HG02840 (cell line): ENCODE measurements around the gene KCNK4.
"Not testable (repeated sequence)": the region's sequence is repeated elsewhere in the genome, so short reads cannot be mapped to it uniquely, and the experiment has no call there.

Source experiments
- ATAC-seq: cut with Tn5 transposase; IDR thresholded peaks from one replicate; pipeline ENCODE4 v1.9.1; 2021; ENCODE audit warnings: mild to moderate bottlenecking, moderate library complexity, moderate number of reproducible peaks; ENCODE audit not compliant: unreplicated experiment, low FRiP score

KCNK4 gene

DNA sequence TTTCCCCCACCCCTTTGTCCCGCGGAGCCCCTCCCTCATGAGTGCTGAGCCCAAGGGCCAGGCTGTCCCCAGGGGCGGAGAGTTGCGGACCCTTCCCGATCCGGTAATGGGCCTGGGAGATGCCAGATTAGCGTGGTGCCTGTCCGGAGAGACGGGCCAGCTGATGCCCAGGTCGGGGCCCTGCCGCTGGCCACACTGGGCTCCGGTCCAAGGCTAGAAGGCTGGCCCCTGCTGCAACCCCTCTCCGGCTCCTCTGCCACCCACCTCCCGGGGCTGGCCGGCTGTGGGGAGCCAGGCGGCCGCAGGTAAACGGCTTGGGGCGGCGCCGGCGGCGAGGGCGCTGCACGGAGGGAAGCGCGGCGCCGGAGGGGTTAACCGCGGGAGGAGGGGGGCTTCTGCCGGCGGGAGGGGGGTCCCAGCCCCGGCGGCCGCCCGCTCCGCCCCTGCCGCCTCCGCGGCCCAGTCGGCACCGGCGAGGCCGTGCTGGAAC, at the start of gene KCNK4:
KCNK4 (plus strand) TSS at position 41 of the 490 bp plus-strand sequence. CDS start 1,717 bp downstream, outside the sequence.
- no peak for ATAC-seq

DNA sequence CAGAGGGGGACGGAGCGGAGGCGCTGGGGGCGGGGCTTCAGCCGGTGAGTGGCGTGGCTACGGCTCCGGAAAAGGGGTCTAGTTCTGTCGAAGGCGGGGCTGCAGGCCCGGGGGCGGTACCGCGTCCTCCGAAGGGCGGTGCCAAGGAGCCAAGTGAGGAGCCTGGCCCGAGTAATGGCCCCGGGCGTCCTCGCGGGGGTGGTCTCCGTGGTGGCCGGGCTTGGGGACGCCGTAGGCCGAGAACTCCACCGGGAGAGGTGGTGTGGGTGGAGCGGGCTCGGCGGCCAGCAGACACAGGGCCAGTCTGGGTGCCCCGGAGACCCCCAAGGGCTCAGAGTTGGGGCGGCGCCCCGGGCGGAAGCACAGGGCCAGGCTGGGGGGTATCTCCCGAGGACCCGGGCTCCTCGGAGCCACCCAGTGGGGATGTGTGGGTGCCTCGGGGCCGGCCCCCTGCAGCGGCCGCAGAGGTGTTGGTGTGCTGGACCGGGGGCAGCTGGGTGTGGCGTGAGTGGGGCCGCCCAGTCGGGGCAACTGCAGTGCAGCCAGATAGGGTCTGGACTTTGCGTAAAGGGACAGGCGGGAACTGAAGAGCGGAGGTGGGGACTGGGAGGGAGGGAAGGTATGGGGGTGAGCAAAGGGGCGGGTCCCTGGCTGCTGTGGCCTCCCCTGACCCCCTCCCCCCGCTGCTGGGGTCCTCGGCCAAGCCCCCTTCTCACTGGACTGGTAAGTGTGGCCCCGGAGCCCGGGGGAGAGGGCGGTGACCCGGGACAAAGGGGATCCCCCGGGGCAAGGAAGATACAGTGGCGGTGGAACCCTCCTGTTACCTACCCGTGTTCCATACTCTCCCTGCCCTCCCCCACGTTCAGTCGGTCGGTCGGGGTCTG, 49.4 kb upstream of the KCNK4 start:
- no peak for ATAC-seq

DNA sequence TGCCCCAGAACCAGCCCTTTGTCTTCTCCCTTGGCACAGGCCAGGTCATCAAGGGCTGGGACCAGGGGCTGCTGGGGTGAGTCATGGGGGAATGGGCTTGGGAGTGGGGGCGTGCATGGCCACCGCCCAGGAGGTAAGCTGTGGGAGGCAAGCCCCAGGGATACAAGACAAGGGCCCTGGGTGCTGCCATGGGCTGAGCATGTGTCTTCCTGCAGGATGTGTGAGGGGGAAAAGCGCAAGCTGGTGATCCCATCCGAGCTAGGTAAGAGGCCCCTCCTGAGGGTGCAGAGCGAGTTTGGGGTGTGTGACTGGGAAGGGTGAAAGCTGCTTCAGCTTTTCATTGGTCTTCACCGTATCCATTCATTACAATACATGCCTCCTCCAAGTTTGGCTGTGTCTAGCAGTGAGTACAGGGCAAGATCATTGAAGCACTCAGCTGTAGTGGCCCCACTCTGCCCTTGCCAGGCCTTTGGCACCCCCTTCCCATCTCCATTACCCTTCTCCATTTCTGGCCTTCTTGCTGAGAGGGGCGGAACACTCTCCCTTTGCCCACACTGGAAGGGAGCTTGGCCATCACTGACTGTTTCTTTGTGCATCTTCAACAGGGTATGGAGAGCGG, 47.8 kb upstream of the KCNK4 start:
- ATAC-seq = no peak

DNA sequence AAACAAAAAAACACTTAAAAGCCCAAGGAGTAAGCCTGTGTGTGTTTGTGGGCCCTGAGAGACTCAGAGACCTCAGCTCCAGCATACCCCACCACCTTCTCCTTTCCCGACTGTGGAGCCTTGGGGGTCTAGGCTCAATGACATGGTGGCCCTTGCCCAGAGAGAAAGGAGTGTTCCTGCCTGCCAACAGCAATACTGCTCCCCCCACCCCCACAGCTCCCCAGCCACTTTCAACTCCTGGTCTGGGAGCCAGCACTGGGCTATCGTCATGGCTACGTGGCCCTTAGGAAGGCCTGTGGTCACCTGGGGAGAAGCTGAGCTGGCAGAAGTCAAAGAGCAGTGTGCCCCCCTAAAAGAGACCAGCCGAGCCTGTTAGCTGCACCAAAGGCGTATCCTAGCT, 47.0 kb upstream of the KCNK4 start:
- no peak for ATAC-seq

DNA sequence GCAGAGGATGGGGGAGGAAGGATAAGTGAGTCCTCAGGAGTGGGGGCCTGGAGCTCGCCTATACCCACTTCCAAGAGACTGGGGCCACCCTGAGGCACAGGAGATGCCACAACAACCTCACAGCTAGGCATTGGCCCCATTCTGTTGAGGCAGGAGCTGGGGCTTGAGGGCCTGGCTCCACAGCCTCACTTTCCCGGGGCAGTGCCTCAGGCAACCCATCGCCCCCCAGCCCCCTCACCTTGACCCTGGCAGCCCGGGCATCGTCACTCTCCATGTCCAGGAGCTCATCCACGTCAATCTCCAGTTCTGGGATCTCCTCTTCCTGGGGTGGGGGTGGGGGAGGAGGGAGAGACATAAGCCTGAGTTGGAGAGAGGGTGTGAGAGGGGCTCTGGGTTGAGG, 46.1 kb upstream of the KCNK4 start:
- no peak for ATAC-seq

DNA sequence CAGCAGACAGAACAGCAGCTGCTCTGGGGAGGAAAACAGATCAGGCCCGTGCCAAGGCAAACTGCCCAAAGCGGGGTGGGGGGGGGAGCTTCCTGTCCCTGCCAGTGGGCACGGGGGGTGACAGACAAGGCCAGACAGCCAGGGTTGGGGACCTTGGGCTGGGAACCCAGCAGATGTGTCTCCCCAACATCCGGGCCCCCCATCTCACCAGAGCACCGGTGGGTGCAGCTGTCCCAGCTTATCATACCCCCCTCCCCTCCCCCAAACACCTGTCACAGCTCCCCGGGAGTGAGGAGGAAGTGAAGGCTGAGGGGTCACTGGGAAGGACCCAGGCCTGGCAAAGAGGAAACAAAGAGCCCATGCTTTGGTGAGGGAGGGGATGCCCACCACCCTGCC, 45.7 kb upstream of the KCNK4 start:
- ATAC-seq = no peak

DNA sequence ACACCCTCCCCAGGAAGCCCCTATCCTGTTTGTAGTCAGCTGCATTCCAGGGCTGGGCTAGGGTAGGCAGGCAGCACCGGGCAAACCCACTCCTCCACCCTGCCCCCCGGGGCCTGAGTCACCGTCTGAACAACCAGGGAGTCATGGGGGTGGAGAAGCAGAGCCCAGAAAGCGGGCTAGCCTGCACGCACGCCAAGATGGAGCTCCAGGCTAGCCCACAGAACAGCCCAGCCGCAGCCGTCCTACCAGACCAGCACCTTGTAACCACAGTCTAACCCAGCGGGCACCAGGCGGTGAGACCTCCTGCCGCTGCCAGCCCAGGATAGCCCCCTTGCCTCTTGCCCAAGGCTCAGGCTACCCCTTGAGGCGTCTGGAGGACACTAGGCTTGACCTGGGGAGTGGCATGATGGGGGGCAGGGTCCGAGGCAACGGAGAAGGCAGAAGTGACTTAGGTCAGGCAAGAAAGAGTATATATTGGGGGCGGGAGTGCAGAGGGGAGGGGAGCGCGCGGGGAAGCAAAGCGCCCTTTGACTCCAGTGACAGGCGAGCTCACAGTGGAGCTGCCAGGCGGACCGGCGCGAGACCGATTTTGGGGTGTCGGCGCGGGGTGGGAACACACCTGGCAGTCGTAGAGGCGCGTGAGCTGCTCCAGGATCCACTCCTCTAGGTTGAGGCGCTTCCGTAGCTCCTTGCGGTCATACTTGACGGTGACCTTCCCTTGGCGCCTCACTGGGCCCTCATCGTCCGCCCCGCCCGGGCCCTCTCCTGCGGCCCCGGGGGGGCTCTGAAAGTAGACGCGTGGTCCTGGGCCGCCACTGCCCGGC, 45.1 kb upstream of the KCNK4 start:
- ATAC-seq = no peak

DNA sequence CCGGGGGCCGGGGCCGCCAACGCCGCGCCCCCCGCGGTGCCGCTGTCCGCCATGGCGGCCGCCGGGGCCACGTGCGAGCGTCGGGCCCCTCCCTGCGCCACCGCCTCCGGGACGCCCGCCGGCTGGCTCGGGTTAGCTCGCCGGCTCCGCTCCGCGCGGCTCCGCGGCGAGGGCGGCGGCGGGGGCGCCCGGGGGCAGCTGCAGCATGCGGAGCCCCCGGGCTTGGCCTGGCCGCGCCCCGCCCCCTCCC, 44.6 kb upstream of the KCNK4 start:
- not testable (repeated sequence) for ATAC-seq

DNA sequence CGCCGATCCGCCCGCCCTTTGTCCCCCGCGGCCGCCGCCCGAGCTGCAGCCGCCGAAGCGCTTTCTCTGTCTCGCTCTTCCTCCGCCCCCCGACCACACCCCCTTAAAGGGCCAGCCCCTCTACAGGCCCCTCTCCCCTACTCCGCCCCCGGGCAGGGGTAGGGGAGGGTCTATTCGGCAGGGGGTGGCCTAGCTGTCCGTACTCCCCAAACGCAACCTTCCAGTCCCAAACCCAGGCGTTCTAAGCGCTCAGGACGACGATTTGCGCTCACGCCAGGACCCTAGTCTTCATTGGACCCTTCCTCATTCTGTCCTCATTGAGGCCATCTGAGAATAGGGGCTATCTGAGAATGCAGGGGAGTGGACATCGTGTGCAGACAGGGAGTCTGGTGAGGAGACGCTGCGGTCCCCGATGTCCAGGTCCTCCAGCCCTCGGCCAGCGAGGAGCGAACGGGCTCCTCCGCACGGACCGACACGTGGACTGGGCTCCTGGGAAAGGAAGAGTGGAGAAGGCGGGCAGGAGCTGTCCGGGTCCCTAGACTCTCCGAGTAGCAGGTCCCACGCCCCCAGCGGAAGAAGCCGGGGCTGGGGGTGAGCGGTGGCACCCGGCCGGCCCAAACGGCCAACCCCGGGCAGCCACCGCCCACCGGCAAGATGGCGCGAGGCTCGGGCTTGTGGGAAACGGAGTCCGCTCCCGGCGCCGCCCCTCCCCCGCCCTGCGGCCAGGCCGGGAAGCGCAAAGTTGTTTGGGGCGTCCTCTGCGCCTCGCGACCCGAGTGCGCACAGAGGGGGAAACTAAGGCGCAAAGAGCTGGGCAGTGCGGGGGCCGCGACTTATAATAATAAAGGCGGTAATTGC, 44.0 kb upstream of the KCNK4 start, which contains the start of gene PPP1R14B:
PPP1R14B (minus strand) TSS at position 73 of the 858 bp plus-strand sequence. CDS start 270 bp downstream, outside the sequence.
- ATAC-seq = no peak

DNA sequence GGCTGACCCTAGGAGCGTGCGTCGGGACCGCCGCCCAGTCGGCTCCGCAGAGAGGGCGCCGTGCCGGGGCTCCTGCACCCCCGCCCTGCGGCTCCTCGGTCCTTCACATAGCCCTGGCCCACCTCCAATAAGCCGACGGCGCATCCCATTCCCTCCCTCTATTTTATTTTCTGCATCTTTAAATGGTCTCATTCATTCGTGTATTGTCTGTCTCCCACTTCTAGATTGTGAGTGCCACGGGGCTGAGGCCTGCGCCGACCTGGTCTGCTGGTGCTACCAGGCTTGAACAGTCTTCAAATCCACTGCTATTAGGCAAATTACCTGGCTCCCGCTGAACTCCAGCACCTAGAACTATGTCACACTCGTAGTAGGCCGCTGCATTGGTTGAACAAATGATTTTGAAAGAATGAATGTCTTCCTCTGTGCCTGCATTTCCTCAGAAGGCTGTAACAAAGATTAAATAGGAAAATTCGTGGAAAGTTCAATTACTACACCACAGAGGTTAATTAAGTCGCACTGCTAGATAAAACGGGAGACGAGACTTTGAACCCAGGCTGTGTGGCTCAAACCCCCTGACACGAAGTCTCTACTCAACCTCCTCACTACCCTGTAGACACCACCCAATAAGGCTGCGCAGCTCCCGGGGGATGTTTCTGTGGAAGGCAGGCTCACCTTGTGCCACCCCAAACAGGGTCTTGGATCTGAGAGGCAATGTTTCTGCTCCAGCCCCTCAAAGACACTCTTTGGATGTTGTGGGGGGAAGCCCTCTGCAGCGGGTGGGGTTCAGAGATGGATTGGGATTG, 43.2 kb upstream of the KCNK4 start:
- no peak for ATAC-seq

DNA sequence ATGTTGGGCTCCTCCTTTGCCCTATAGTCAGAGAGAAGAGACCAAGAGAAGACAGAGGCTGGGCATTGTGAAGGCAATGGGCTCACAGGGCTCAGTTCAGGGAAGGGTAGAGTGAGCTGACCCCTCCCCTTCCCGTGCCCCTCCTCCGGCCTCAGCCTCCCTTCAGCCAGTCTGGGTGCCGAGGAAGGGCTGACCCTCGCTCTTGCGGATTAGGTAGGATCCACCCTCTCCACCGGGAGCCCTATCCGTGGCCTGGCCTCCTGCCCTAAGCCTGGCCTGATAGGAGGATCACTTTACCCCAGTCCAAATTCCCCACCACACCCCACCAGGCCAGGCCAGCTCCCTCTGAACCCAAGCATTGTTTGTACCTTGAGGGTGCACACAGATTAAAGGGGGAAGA, 42.5 kb upstream of the KCNK4 start:
- ATAC-seq = no peak

DNA sequence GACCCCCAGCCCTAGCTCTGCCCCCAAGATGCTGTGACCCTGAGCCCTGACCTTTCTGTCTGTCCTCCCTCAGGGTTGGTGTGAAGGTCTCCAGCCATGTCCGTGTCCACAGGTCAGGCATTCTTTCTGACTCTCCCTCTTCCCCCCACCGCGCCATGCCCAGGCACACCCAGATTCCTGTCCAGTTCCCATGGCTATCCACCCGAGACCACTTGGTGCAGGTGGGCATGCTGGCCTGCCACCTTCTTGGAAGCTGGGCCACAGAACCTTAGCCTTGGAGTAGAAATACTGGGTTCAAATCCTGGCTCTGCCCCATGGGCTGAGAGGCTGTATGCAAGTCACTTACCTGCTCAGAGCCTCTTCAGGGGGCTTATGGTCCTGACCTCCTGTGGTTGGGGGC, 42.1 kb upstream of the KCNK4 start:
- no peak for ATAC-seq

DNA sequence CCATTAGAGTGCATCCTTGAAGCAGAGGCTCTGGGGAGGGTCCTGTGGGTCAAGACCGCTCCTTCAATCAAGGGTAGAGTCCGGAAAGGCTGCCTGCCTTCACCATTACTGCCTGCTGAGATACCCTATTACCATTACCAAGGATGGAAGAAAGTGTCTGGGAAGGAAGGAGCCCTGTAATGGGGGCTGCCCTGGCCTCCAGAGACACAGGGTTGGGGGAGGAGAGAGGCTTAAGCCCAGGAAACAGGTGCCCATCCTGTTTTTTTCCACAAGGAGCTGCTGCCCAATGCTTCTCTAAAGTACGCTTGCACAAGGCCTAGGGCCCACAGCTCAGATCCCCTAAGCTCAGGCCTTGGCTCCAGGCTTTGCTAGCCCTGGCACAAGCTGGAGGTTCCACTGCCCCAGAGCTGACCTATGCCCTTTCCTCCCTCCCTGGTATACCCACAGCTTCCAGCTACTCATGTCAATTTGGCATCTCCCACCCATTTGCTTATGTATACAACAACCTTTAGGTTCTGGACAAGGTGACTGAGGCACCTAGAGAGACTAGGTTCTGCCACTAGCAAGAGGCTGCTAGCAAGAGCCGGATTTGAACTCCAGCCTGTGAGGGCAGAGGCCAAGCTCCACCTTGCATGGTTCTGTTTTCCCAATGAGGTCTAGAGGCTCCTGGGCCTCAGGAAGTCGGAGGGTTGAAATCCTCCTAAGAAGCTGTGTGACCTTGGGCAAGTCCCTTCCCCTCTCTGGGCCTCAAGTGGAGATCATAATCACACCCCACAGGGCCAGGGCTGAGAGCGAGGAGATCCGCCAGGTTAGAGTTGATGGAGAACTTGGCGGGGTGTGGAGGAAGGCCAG, 41.3 kb upstream of the KCNK4 start:
- no peak for ATAC-seq

DNA sequence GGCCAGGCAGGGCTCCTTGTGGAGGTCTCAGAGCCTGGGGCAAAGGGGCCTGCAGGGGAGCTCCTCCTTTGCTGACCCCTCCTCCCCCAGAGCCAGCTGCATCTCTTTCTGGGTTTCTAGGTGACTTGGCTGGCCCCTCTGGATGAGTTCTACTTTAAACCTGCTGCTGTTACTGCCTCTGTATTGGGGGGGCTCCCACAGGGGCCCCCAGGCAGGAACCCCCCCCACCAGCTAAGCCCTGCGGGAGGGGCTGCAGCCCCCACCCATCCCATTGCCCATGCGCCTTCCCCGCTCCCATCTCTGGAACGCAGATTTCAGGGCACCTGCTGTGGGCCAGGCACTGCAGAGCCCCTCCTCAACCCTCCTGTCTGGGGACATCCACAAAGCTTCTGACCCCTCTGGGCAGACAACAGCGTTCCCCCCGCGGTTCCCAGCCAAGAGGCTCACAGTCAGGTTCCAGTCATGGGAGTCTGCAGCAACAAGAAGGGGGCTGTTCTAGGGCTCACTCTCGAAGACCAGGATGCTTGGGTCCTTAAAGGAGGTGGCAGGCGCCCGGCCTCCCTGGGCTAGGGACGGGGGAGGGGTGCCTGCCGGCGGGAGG, 40.6 kb upstream of the KCNK4 start:
- ATAC-seq = no peak

DNA sequence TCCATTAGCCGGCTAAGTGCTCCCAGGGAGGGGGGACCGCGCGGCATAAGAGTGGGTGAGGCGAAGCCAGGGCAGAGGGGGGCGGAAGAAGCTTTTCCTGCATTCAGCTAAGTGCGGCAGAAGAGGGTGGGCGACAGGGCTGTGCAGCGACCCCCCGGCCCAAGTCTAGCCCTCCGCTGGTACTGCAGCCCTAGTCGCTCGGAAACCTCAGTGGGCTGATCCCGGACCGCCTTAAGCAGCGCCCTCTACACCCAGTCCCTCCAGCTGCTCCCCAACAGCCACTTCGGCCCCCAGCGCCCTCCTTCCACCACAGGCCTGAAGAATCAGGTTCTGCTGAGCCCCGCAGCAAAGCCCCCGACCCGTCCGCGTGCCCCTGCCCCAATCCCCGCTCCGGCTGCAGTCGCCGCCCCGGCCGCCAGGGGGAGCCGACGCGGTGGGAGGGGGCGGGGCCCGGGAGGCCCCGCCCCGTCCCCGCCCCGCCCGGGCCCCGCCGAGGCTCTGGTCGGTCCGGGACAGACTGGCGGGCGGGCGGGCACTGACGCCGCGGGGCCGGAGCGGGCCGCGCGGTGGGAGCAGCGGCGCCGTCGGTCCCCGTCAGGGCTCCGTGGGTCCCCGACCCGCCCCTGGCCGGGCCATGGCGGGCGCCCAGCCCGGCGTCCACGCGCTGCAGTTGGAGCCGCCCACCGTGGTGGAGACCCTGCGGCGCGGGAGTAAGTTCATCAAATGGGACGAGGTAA, 39.9 kb upstream of the KCNK4 start, which contains the start of gene PLCB3:
PLCB3 (plus strand) TSS at position 515 of the 737 bp plus-strand sequence; CDS start at position 635, 120 bp downstream.
- ATAC-seq = no peak

DNA sequence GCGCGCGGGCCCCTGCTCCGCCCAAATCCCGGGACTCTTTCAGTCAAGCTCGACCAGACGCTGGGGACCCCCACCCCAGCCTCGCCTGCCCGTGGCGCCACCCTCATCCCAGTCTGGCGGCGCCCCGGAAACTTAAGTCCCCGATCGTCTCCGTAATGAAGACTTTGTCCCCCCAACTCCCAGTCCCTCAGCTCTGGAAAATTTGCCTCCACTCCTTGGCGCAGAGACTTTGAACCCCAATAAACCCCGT, 39.4 kb upstream of the KCNK4 start:
- no peak for ATAC-seq

DNA sequence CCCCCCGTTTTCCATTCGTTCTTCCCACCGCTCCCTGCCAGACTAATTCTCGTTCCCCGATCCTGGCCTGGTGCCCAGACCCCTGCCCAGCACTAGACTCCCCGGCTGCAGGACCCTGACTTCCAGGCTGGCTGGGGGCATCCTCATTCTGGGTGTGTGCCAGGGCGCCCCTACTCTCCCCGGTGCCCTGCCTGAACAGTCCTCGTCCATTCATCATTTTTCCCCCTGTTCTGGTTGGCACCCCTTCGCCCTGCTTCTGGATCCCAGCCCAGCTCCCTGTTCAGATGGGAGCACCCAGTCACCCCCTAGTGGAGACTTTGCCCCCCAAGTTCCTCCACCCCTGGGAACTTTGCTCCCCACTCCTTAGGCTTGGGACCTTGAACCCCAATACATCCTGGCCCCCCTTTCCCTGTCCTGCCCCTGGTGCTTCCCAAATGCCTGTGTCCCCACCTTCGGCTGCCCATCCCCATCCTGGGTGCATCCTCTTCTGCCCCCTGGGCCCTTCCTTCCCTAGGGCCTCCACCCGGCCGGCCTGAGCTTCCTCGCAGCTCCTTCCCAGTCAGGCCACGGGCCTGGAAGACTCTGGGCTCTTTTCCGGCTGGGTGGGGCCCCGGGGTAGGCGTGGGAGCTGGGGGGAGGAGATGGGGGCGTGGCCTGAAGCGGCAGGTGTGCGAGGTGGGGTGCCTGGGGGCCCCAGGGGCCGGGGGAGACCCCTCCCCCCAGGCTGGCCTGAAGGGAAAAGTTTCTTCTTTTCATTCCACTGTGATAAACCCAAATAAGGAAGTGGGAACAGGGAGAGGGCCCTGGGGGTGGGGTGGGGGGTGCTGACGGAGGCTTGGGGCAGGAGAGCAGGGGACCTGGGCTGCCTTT, 38.9 kb upstream of the KCNK4 start:
- ATAC-seq = no peak
